Heart left ventricle (tissue), 13 donors: ENCODE data around the gene PTPN1.

ENCODE experiments used
- CTCF ChIP-seq, 12 donors: fragments of 200-600 bp; sonication (generic) in 4 of 12; IDR thresholded peaks; one replicate each; pipeline versions ENCODE4 v1.5.0 to v1.8.0; 2018 to 2022; ENCODE audit warnings: antibody characterized with exemption in 12 of 12, mild to moderate bottlenecking in 5 of 12
- POLR2A ChIP-seq, 2 donors: fragments of 450-650 bp; IDR thresholded peaks; one replicate each; pipeline ENCODE4 v1.6.1; 2017; ENCODE audit warnings: antibody characterized with exemption in 2 of 2, mild to moderate bottlenecking in 2 of 2, moderate library complexity in 2 of 2
- donor health status: ischemic (EF 13 %, LVEDD 7.1; RV severe dilation, severe dysfunction).
- donor health status: DM: no; HTN: yes; CAD: no.
- donor health status: DM: no; HTN: no; CAD: no.
- donor health status: ischemic (EF 25% LVEDD 6.9; RV normal size, moderate dysfunction).
- donor health status: ischemic (EF 25% LVEDD 5.7; RV mildly dilated, moderate dysfunction).
- donor health status: ischemic (EF 35%, LVEDD 5.7; RV mildly dilated, moderate dysfunction).
- donor health status: nonischemic (EF 11% LVEDD 7.7; RV severe dilation, severe dysfunction).
- donor health status: DM: yes; HTN: yes; CAD: no.
- donor health status: PGD.
- donor health status: ischemic (EF 29% LVEDD 5.4; RV normal size, mild dysfunction).
- donor health status: nonischemic (EF 23%, LVEDD 6.1; RV moderate dilation, normal function).

- TF ChIP-seq POLR2A (IDR thresholded peaks at IDR 0.05) (no peak), CTCF (IDR thresholded peaks at IDR 0.05) (peak; percentile 53 to 79 (median 70))
These were observed 65.9 kb downstream of the PTPN1 start for GRCh38 chr20:50575865-50576720.
